ENCODE measurements around the gene PCDH7.

GRCh38 chr4:30716158-30716557 lies 4.0 kb upstream of the PCDH7 start:
- TF ChIP-seq BACH2 (CRISPR knock-in tag; IDR thresholded peaks at IDR 0.05; ENCODE audit: borderline replicate concordance) = no peak
- no peak for TF ChIP-seq ESRRG (CRISPR knock-in tag; IDR thresholded peaks at IDR 0.05)
- no peak for TF ChIP-seq RARB (CRISPR knock-in tag; IDR thresholded peaks at IDR 0.05)
- no peak for TF ChIP-seq ARNTL (CRISPR knock-in tag; IDR thresholded peaks at IDR 0.05; ENCODE audit: borderline replicate concordance, low read depth)
- TF ChIP-seq CREB5 (CRISPR knock-in tag; IDR thresholded peaks at IDR 0.05; ENCODE audit: low read depth) = no peak
- no peak for TF ChIP-seq PATZ1 (CRISPR knock-in tag; IDR thresholded peaks at IDR 0.05; ENCODE audit: borderline replicate concordance)
- no peak for TF ChIP-seq TCF4 (CRISPR knock-in tag; IDR thresholded peaks at IDR 0.05; ENCODE audit: borderline replicate concordance)
- no peak for TF ChIP-seq ZFP30 (CRISPR knock-in tag; IDR thresholded peaks at IDR 0.05)
- no peak for TF ChIP-seq TSHZ2 (CRISPR knock-in tag; IDR thresholded peaks at IDR 0.05)
- TF ChIP-seq SNAI2 (CRISPR knock-in tag; IDR thresholded peaks at IDR 0.05) = no peak
- TF ChIP-seq ZNF70 (CRISPR knock-in tag; IDR thresholded peaks at IDR 0.05) = no peak
- no peak for TF ChIP-seq ZNF8 (CRISPR knock-in tag; IDR thresholded peaks at IDR 0.05)

All from SK-N-SH treated with all-trans-retinoic acid at 6 μM for 48 hours (cell line).